Right atrium auricular region (tissue), 2 donors: ENCODE data around the gene OTOF. TPM values are rescaled to one million over a fixed set of nuclear protein-coding genes. Genes with fewer than 3 reads are reported as not detected.

Experiments used
- DNase-seq: peaks from one replicate; pipeline ENCODE4 v3.0.0-alpha.2; 2019; ENCODE audit warnings: low spot score
- H3K27ac ChIP-seq, 2 donors: fragments of 200-600 bp; sonication (generic); 1 replicate in 1 of 2; 2 replicates in 1 of 2; pipeline ENCODE4 v1.5.1; 2016 to 2019
- H3K27me3 ChIP-seq, 2 donors: fragments of 200-600 bp; sonication (generic); one replicate each; pipeline versions ENCODE4 v1.5.1 to v1.6.0; 2017 to 2019
- H3K36me3 ChIP-seq: fragments of 200-600 bp; sonication (generic); one replicate; pipeline ENCODE4 v1.5.1; 2016
- H3K4me1 ChIP-seq, 2 donors: fragments of 200-600 bp; sonication (generic); one replicate each; pipeline versions ENCODE4 v1.5.1 to v1.6.0; 2017 to 2019
- H3K4me3 ChIP-seq, 2 donors: fragments of 200-600 bp; sonication (generic); 1 replicate in 1 of 2; 2 replicates in 1 of 2; pipeline ENCODE4 v1.5.1; 2017 to 2019; ENCODE audit warnings: mild to moderate bottlenecking in 1 of 2, moderate library complexity in 1 of 2
- H3K9me3 ChIP-seq, 2 donors: fragments of 200-600 bp; sonication (generic); one replicate each; pipeline ENCODE4 v1.5.1; 2019
- CTCF ChIP-seq, 2 donors: fragments of 200-600 bp; sonication (generic); IDR thresholded peaks; one replicate each; pipeline ENCODE4 v1.5.1; 2019; ENCODE audit warnings: antibody characterized with exemption in 2 of 2
- total RNA-seq, 2 donors: library from RNA; depleted of rRNA; stranded (reverse); fragments of >200 nt; gene quantifications; one replicate each; pipeline ENCODE4 v1.1.0, GENCODE V29; 2016

Gene OTOF
- total RNA-seq, 2 donors from 2014 or later, result 0.08 to 0.33 TPM

GRCh38 chr2:26521913-26522180 is 43.9 kb upstream of the OTOF start:
- no peak overlapping the region for H3K4me3 ChIP-seq
- H3K4me1 ChIP-seq, result no peaks in the 10 kb centered on the region
- no peak overlapping the region for H3K27ac ChIP-seq
- no peak for DNase-seq
- no peaks in the 10 kb centered on the region for H3K9me3 ChIP-seq
- no peak for TF ChIP-seq CTCF (IDR thresholded peaks at IDR 0.05)
- no peaks in the 10 kb centered on the region for H3K36me3 ChIP-seq
- no peaks in the 10 kb centered on the region for H3K27me3 ChIP-seq

GRCh38 chr2:26521054-26521912 is 43.4 kb upstream of the OTOF start:
- no peak overlapping the region for H3K27ac ChIP-seq
- no peak for DNase-seq
- H3K9me3 ChIP-seq, result no peaks in the 10 kb centered on the region
- H3K4me1 ChIP-seq, result no peaks in the 10 kb centered on the region
- peak in 1 of 2 donors; percentile 42 for TF ChIP-seq CTCF (IDR thresholded peaks at IDR 0.05)
- H3K36me3 ChIP-seq, result no peaks in the 10 kb centered on the region
- no peak overlapping the region for H3K4me3 ChIP-seq
- no peaks in the 10 kb centered on the region for H3K27me3 ChIP-seq

GRCh38 chr2:26520148-26520449 is 42.2 kb upstream of the OTOF start:
- Histone ChIP-seq H3K4me1 (no peaks in the 10 kb centered on the region), H3K27me3 (no peaks in the 10 kb centered on the region), H3K9me3 (no peaks in the 10 kb centered on the region), H3K27ac (no peak overlapping the region), H3K4me3 (no peak overlapping the region), H3K36me3 (no peaks in the 10 kb centered on the region)
- no peak for TF ChIP-seq CTCF (IDR thresholded peaks at IDR 0.05)
- DNase-seq, result no peak

- Histone ChIP-seq H3K27me3 (no peaks in the 10 kb centered on the region), H3K4me3 (no peak overlapping the region), H3K4me1 (no peaks in the 10 kb centered on the region), H3K36me3 (no peaks in the 10 kb centered on the region), H3K9me3 (no peaks in the 10 kb centered on the region), H3K27ac (no peak overlapping the region)
- TF ChIP-seq CTCF (IDR thresholded peaks at IDR 0.05), result no peak
- DNase-seq, result no peak
Observed at GRCh38 chr2:26519396-26520147, 41.6 kb upstream of the OTOF start.

- Histone ChIP-seq H3K9me3 (no peaks in the 10 kb centered on the region), H3K4me1 (no peaks in the 10 kb centered on the region), H3K36me3 (no peaks in the 10 kb centered on the region), H3K4me3 (no peak overlapping the region), H3K27ac (no peak overlapping the region), H3K27me3 (no peaks in the 10 kb centered on the region)
- TF ChIP-seq CTCF (IDR thresholded peaks at IDR 0.05), result no peak
- no peak for DNase-seq
Observed at GRCh38 chr2:26516781-26517180, 38.9 kb upstream of the OTOF start.
